GM19240 (cell line): ENCODE measurements around the gene FTCD.
"Not testable (repeated sequence)": the region's sequence is repeated elsewhere in the genome, so short reads cannot be mapped to it uniquely, and the experiment has no call there.

Source experiments
- DNase-seq: peaks from one replicate; pipeline ENCODE4 v3.0.0; 2011; ENCODE audit warnings: low spot score; ENCODE audit not compliant: insufficient read length

The FTCD gene

DNA sequence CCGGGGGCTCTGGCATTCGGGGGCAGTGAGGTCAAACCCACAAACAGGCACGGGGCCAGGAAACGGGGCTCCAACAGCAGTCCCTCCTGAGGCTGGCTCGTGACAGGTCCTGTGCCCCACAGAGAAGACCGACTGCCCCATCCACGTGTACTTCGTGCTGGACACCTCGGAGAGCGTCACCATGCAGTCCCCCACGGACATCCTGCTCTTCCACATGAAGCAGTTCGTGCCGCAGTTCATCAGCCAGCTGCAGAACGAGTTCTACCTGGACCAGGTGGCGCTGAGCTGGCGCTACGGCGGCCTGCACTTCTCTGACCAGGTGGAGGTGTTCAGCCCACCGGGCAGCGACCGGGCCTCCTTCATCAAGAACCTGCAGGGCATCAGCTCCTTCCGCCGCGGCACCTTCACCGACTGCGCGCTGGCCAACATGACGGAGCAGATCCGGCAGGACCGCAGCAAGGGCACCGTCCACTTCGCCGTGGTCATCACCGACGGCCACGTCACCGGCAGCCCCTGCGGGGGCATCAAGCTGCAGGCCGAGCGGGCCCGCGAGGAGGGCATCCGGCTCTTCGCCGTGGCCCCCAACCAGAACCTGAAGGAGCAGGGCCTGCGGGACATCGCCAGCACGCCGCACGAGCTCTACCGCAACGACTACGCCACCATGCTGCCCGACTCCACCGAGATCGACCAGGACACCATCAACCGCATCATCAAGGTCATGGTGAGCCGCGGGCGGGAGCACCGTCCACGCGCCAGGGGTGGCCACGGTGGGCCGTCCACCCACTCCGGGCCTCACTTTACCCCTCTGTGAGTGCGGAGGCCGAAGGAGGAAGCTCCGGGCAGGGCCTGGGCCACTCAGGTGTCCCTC lies 43.3 kb downstream of the FTCD start:
- no peak for DNase-seq

- no peak for DNase-seq
These were observed 44.2 kb downstream of the FTCD start for GRCh38 chr21:46111193-46111571.

DNA sequence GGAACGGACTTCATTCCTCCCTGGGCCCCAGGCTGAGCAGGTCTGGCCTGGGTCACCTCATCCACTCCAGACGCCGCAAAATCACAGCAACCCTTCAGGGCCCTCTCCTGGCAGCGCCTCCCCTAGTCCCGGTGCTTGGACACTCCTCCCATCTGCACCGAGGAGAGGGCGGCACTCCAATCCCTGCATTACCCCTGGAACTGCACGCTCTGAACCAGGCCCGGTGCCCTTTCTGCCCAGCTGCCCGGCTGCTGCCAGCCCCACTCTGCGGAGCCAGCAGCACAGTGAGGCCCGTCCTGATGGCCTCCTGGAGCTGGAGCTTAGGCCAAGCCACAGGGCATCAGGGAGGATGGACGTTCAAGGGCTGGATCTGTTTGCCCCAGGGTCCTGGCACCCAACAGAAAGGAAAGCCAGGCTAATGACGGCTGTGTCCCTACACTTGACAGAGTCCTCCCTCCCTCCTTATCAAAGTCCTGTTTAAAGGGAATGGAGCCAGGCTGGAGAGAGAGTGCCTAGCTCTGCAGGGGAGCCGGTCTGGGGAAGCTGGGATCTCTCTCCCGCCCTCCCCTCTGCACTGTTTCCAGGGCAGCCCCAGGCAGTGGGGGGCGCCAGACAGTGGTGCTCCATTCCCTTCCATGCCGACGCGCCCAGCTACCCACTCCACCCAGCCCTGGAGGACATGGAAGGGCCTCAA lies 44.7 kb downstream of the FTCD start:
- DNase-seq: no peak

- no peak for DNase-seq
These were observed 45.8 kb downstream of the FTCD start for GRCh38 chr21:46109313-46110221.

DNA sequence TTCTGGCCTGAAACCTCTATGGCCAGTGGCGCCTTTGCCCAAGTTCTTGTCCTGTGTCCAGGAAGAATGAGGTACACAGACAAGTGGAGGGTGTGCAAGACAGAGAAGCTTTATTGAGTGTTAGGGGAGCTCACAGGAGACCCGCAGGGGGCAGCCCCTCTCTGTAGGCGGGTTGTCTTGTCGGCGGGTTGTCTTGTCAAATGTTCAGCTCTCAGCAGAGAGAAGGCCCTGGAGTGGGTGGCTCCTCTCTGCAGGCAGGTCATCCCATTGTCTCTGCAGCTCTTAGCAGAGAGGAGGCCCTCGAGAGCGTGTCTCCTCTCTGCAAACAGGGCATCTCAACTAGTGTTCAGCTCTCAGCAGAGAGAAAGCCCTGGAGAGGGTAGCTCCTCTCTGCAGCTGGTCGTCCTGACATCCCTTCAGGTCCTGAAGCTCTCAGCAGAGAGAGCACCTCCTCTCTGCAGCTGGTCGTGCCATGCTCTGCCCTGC lies 46.5 kb downstream of the FTCD start:
- no peak for DNase-seq

GRCh38 chr21:46107376-46107775 lies 48.0 kb downstream of the FTCD start:
- not testable (repeated sequence) for DNase-seq

DNA sequence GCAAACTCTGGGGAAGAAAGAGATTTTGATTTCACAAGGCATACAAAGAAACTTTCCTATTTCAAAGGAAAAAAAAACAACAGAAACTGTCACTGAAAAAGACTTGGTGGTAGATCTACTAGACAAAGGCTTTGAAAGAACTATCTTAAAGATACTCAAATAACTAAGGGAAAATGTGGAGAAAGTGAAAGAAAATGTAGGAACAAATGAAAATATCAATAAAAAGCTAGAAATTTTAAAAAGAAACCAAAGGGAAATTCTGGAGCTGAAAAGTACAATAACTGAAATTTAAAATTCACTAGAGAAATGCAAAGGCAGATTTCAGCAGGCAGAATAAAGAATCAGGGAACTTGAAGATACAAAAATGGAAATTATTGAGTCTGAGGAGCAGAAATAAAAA lies 51.3 kb downstream of the FTCD start:
- no peak for DNase-seq

GRCh38 chr21:46100906-46101305 lies 54.5 kb downstream of the FTCD start:
- no peak for DNase-seq

GRCh38 chr21:46100426-46100825 lies 55.0 kb downstream of the FTCD start:
- no peak for DNase-seq

DNA sequence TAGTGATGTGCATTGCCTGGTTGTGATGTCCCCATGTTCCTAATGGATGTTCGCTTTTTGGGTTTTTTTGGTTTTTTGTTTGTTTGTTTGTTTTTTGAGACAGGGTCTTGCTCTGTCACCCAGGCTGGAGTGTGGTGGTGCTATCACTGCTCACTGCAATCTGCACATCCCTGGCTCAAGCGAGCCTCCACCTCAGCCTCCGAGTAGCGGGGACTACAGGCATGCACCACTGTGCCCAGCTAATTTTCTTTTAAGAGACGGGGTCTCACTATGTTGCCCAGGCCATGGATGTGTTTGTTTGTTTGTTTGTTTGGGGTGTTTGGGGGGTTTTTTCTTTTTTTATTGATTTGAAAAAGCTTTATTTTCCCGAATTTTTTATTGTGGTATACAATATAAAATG lies 55.4 kb downstream of the FTCD start:
- DNase-seq: no peak

- DNase-seq: no peak
These were observed 55.9 kb downstream of the FTCD start for GRCh38 chr21:46099476-46099875.

DNA sequence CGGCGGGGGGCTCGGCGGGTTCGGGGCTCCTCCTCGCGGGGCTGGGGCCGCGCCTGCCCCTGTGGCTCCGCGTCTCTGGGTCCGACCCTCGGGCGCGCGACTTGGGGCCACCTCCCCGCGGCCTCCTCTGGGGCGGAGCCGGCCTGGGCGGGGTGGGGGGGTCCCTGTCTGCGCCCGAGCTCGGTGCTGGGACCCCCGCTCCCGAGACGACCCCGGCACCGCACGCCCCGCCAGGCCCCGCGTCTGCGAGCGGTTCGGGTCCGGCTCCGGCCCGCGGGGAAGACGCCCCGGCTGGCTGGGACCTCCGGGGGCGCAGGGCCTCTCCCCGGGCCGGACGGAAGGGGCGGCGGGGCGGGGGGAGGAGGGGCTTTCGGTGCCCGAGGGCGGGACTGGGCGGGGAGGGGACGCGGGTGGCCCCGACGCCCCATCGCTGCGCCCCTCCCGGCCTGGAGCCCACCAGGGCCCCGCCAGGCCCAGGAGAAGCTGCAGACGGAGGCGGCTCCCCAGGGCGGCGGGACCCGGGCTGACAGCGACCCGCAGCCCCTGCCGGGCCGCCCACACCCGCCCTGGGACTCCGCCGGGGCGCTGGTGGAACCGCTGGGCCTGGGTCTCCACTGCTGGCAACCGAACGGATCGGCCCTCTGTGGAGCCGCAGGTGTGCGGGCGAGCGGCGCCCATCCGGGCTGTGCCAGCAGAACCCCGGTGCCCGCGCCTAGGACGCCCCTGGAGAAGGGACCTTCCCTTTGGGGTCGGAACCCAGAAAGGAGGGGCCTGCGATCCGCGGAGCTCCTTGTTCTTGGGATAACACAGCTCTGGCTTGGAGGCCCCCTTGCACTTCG lies 56.9 kb downstream of the FTCD start:
- no peak for DNase-seq

- no peak for DNase-seq
These were observed 57.8 kb downstream of the FTCD start, which contains the start of gene COL6A2 for GRCh38 chr21:46097336-46098293. COL6A2 (plus strand) TSS chr21:46098112.

DNA sequence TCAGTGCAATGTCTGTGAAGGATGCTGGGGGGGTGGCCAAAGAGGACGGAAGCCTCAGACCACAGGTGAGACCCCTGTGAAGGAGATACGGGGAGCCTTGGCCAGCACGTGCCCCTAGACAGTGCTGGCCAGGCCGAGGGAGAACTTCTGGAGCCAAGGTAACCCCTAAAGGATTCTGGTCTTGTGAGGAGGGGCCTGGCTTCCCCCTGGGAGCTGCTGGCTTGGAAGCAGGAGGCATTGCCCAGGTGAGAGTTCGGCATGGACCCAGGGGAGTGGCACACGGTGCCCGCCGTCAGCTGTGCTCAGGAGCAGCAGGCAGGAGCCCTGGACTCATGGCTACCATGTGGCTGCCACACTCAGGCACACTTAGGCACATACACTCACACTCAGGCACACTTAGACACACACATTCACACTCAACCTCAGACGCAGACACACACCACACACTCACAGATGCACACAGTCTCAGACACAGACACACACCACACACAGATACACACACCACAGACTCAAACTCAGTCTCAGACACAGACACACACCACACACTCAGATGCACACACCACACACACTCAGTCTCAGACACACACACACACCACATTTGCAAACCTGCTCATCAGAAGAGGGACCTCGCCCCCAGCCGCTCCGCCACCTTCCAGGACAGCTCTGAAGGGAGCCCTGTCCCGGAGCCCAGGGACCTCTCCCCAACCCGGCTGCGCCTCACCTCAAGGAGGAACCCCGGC lies 58.6 kb downstream of the FTCD start:
- DNase-seq: no peak

GRCh38 chr21:46095814-46096595 lies 59.4 kb downstream of the FTCD start:
- no peak for DNase-seq

DNA sequence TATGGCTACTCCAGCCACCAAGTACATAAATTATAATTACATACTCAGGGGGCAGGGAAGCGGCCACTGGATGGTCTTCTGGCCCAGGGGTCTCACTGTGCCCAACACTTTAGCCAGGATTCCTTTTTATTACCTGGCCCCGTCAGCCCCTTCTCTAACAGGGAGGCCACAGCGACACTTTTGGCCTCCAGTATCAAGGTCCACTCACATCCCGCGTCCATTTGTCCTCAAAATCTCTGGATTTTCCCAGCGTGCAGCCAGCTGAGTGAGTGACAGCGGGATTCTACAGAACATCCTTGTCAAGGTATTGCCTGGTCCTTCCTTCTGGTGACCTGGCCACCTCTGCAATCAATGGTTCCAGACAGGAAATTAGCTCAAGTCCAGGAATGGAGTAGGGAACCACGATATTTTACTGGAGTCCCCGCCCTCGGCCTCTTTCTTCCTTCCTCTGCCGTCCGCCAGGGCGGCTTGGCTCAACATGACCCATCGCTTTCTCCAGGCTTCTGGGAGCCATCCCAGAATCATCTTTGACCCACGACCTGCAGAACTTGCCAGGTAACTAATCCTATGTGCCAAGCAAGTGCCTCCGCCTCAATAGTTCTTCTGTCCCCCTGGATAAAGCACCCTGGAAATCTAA lies 60.2 kb downstream of the FTCD start:
- no peak for DNase-seq

- no peak for DNase-seq
These were observed 60.8 kb downstream of the FTCD start for GRCh38 chr21:46094401-46095082.
